SU-DHL-6 (cell line): ENCODE measurements around the gene SLC38A10.

Source experiments
- EZH2phosphoT487 ChIP-seq: fragments of 200-600 bp; sonication (generic), shearing (Covaris generic); conservative IDR thresholded peaks from 2 replicates; pipeline ENCODE4 v1.6.1; 2018; ENCODE audit warnings: mild to moderate bottlenecking, antibody characterized with exemption, low read length, moderate library complexity, mixed read lengths
- TF ChIP-seq, protein P1 (sequence below): fragments of 200-600 bp; sonication (generic); IDR thresholded peaks from one replicate; pipeline ENCODE4 v1.5.1; 2017; ENCODE audit warnings: antibody characterized with exemption, mild to moderate bottlenecking, low read length, moderate library complexity; ENCODE audit not compliant: insufficient read depth, poor library complexity, severe bottlenecking

DNA sequence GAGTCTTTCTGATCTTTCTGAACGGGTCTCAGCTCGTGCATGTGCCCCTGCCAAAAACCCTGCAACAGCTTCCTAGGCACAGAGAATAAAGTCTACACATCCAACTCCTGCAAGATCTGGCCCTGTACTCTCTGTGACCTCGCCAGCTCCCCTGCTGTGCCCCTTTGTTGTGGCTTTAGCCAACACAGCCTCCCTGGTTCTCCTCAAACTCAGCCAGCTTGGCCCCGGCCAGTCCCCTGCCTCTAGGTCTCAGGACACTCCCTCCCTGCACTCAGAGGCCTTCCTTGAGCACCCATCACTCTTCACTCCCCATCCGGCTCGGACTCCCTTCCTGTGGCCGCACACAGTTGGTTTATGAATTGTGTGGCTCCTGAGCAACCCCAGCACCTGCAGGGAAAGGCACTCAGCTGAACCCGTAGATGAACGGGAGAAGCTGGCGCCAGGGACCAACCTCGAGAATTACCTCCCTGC lies 73.7 kb downstream of the SLC38A10 start:
- TF ChIP-seq, protein P1, sequence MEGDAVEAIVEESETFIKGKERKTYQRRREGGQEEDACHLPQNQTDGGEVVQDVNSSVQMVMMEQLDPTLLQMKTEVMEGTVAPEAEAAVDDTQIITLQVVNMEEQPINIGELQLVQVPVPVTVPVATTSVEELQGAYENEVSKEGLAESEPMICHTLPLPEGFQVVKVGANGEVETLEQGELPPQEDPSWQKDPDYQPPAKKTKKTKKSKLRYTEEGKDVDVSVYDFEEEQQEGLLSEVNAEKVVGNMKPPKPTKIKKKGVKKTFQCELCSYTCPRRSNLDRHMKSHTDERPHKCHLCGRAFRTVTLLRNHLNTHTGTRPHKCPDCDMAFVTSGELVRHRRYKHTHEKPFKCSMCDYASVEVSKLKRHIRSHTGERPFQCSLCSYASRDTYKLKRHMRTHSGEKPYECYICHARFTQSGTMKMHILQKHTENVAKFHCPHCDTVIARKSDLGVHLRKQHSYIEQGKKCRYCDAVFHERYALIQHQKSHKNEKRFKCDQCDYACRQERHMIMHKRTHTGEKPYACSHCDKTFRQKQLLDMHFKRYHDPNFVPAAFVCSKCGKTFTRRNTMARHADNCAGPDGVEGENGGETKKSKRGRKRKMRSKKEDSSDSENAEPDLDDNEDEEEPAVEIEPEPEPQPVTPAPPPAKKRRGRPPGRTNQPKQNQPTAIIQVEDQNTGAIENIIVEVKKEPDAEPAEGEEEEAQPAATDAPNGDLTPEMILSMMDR, result no peak
- TF ChIP-seq EZH2phosphoT487, result no peak
